ENCODE measurements around the gene SGMS1. TPM values are rescaled to one million over a fixed set of nuclear protein-coding genes. Genes with fewer than 3 reads are reported as not detected.
A peak's percentile ranks its signal among the peaks of the same experiment; 100 is the strongest.

SGMS1 gene
- total RNA-seq, 1 donor from 2014 or later: 25.6 TPM

GRCh38 chr10:50501924-50502452 is 121.8 kb downstream of the SGMS1 start:
- DNase-seq (ENCODE audit: low read depth) (no peak), FAIRE-seq (no peak)
- Mint-ChIP-seq H3K36me3 (ENCODE audit: low read depth, unreplicated experiment) (no peaks in the 10 kb centered on the region), H3K4me1 (ENCODE audit: low read depth, unreplicated experiment) (peaks cover 12% of the 10 kb centered on the region), H3K27me3 (ENCODE audit: low read depth, unreplicated experiment) (no peaks in the 10 kb centered on the region), H3K27ac (ENCODE audit: unreplicated experiment) (no peak overlapping the region), H3K9me3 (ENCODE audit: unreplicated experiment) (no peaks in the 10 kb centered on the region), H3K4me3 (ENCODE audit: unreplicated experiment) (no peak overlapping the region)
- Histone ChIP-seq H3K79me2 (ENCODE audit: insufficient read depth, low read length) (no peaks in the 10 kb centered on the region), H3K4me1 (ENCODE audit: insufficient read depth, low read length) (peaks cover 6% of the 10 kb centered on the region), H3K9ac (ENCODE audit: low read length) (no peak overlapping the region), H3K4me3 (ENCODE audit: insufficient read depth, low read depth, low read length) (no peak overlapping the region), H2AFZ (ENCODE audit: low read depth, low read length) (no peak overlapping the region), H3K36me3 (ENCODE audit: insufficient read depth, low read length) (no peaks in the 10 kb centered on the region), H3K27me3 (ENCODE audit: insufficient read depth, low read length) (no peaks in the 10 kb centered on the region), H3K9me3 (ENCODE audit: insufficient read depth, low read depth, low read length) (no peaks in the 10 kb centered on the region), H3K27ac (ENCODE audit: low read depth, low read length) (no peak overlapping the region), H4K20me1 (ENCODE audit: insufficient read depth, low read length) (peaks cover 8% of the 10 kb centered on the region), H3K4me2 (ENCODE audit: low read length) (no peak overlapping the region)
- TF ChIP-seq, protein P1, sequence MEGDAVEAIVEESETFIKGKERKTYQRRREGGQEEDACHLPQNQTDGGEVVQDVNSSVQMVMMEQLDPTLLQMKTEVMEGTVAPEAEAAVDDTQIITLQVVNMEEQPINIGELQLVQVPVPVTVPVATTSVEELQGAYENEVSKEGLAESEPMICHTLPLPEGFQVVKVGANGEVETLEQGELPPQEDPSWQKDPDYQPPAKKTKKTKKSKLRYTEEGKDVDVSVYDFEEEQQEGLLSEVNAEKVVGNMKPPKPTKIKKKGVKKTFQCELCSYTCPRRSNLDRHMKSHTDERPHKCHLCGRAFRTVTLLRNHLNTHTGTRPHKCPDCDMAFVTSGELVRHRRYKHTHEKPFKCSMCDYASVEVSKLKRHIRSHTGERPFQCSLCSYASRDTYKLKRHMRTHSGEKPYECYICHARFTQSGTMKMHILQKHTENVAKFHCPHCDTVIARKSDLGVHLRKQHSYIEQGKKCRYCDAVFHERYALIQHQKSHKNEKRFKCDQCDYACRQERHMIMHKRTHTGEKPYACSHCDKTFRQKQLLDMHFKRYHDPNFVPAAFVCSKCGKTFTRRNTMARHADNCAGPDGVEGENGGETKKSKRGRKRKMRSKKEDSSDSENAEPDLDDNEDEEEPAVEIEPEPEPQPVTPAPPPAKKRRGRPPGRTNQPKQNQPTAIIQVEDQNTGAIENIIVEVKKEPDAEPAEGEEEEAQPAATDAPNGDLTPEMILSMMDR (IDR thresholded peaks at IDR 0.05; ENCODE audit: insufficient read depth, low read depth, low read length): no peak
- no peak for TF ChIP-seq EZH2 (IDR thresholded peaks at IDR 0.05; ENCODE audit: insufficient read depth, low read length)

GRCh38 chr10:50501478-50501877 is 122.3 kb downstream of the SGMS1 start:
- DNase-seq (ENCODE audit: low read depth) (peak; percentile 68), FAIRE-seq (no peak)
- Histone ChIP-seq H3K4me1 (ENCODE audit: insufficient read depth, low read length) (peaks cover 6% of the 10 kb centered on the region), H2AFZ (ENCODE audit: low read depth, low read length) (no peak overlapping the region), H3K27ac (ENCODE audit: low read depth, low read length) (no peak overlapping the region), H3K9me3 (ENCODE audit: insufficient read depth, low read depth, low read length) (no peaks in the 10 kb centered on the region), H3K79me2 (ENCODE audit: insufficient read depth, low read length) (no peaks in the 10 kb centered on the region), H3K4me3 (ENCODE audit: insufficient read depth, low read depth, low read length) (no peak overlapping the region), H4K20me1 (ENCODE audit: insufficient read depth, low read length) (peaks cover 6% of the 10 kb centered on the region), H3K9ac (ENCODE audit: low read length) (no peak overlapping the region), H3K27me3 (ENCODE audit: insufficient read depth, low read length) (no peaks in the 10 kb centered on the region), H3K4me2 (ENCODE audit: low read length) (no peak overlapping the region), H3K36me3 (ENCODE audit: insufficient read depth, low read length) (no peaks in the 10 kb centered on the region)
- no peak for TF ChIP-seq EZH2 (IDR thresholded peaks at IDR 0.05; ENCODE audit: insufficient read depth, low read length)
- TF ChIP-seq, protein P1 (IDR thresholded peaks at IDR 0.05; ENCODE audit: insufficient read depth, low read depth, low read length): no peak
- H3K4me3 Mint-ChIP-seq (ENCODE audit: unreplicated experiment): no peak overlapping the region
- H3K27ac Mint-ChIP-seq (ENCODE audit: unreplicated experiment): no peak overlapping the region
- no peaks in the 10 kb centered on the region for H3K36me3 Mint-ChIP-seq (ENCODE audit: low read depth, unreplicated experiment)
- H3K9me3 Mint-ChIP-seq (ENCODE audit: unreplicated experiment): no peaks in the 10 kb centered on the region
- no peaks in the 10 kb centered on the region for H3K27me3 Mint-ChIP-seq (ENCODE audit: low read depth, unreplicated experiment)
- peaks cover 12% of the 10 kb centered on the region for H3K4me1 Mint-ChIP-seq (ENCODE audit: low read depth, unreplicated experiment)

DNA sequence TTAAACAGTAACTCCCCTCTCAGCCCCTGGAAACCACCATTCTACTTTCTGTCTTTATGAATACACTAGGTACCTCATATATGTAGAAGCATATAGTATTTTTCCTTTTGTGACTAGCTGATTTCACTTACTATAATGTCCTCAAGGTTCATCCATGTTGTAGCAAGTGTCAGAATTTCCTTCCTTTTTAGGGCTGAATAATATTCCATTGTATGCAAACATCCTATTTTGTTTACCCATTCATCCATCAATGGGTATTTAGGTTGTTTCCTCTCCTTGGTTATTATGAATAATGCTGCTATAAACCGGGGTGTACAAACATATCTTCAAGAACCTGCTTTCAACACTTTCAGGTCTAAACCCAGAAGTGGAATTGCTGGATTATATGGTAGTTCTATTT is 125.3 kb downstream of the SGMS1 start:
- no peak overlapping the region for H3K4me2 ChIP-seq (ENCODE audit: low read length)
- FAIRE-seq (no peak), DNase-seq (ENCODE audit: low read depth) (no peak)
- peaks cover 12% of the 10 kb centered on the region for H3K4me1 Mint-ChIP-seq (ENCODE audit: low read depth, unreplicated experiment)
- no peaks in the 10 kb centered on the region for H3K36me3 ChIP-seq (ENCODE audit: insufficient read depth, low read length)
- no peak overlapping the region for H3K4me3 ChIP-seq (ENCODE audit: insufficient read depth, low read depth, low read length)
- no peaks in the 10 kb centered on the region for H3K9me3 ChIP-seq (ENCODE audit: insufficient read depth, low read depth, low read length)
- TF ChIP-seq EZH2 (IDR thresholded peaks at IDR 0.05; ENCODE audit: insufficient read depth, low read length): no peak
- TF ChIP-seq, protein P1 (IDR thresholded peaks at IDR 0.05; ENCODE audit: insufficient read depth, low read depth, low read length): no peak
- H2AFZ ChIP-seq (ENCODE audit: low read depth, low read length): no peak overlapping the region
- no peaks in the 10 kb centered on the region for H3K27me3 Mint-ChIP-seq (ENCODE audit: low read depth, unreplicated experiment)
- no peaks in the 10 kb centered on the region for H3K27me3 ChIP-seq (ENCODE audit: insufficient read depth, low read length)
- H3K36me3 Mint-ChIP-seq (ENCODE audit: low read depth, unreplicated experiment): no peaks in the 10 kb centered on the region
- no peak overlapping the region for H3K4me3 Mint-ChIP-seq (ENCODE audit: unreplicated experiment)
- H3K27ac Mint-ChIP-seq (ENCODE audit: unreplicated experiment): no peak overlapping the region
- H3K27ac ChIP-seq (ENCODE audit: low read depth, low read length): no peak overlapping the region
- no peaks in the 10 kb centered on the region for H3K9me3 Mint-ChIP-seq (ENCODE audit: unreplicated experiment)
- peaks cover 6% of the 10 kb centered on the region for H3K4me1 ChIP-seq (ENCODE audit: insufficient read depth, low read length)
- H3K9ac ChIP-seq (ENCODE audit: low read length): no peak overlapping the region
- no peaks in the 10 kb centered on the region for H3K79me2 ChIP-seq (ENCODE audit: insufficient read depth, low read length)
- H4K20me1 ChIP-seq (ENCODE audit: insufficient read depth, low read length): no peaks in the 10 kb centered on the region
